GM21825 (cell line): ENCODE measurements around the gene YWHAB.
"Not testable (repeated sequence)": the region's sequence is repeated elsewhere in the genome, so short reads cannot be mapped to it uniquely, and the experiment has no call there.

Experiments
- ATAC-seq: cut with Tn5 transposase; IDR thresholded peaks from one replicate; pipeline ENCODE4 v1.9.1; 2021; ENCODE audit warnings: mild to moderate bottlenecking, moderate library complexity; ENCODE audit not compliant: unreplicated experiment

The YWHAB gene

DNA sequence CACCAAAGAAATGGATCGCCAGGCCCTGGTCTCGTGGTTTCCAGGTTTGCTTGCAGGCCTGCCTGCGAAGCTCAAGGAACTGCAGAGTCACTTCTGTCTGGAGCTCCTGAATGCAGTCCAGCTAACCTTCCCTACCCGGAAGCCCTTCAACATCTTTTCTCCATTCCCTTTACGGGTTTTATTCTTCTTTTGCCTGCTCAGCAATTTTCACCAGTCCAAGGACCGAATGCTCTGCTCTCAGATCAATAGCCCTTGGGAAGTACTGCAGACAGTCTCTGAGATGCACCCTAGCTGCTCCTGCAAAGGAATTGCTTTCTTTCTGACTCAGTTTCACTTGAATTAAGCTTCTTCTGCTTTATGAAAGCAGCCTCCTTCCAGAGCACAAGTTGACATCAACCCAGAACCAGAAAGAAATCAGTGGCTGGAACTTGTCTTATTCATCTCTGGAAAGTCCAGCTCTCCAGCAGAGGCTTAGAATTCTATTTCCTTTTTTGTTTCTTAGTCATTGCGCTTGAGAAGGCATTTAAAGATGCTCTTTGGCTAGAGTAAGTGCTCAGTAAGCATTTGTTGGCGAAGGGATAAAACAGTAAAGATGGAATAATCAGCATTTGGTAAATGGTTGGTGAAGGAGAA is 18.7 kb upstream of the YWHAB start:
- ATAC-seq, result no peak

DNA sequence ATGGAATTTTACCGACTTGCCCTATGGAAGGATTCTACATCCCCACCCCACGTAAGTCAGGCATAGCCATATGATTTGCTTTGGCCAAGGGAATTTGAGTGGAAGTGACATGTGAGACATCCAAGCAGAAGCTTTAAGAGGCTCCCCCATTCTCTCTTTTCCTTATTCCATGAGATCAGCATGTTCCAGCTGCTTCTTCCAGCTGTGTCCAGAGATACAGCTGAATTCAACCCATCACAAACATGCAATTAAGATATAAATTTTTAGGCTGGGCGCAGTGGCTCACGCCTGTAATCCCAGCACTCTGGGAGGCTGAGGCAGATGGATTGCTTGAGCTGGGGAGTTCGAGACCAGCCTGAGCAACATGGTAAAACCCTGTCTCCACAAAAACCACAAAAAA is 16.0 kb upstream of the YWHAB start:
- no peak for ATAC-seq

DNA sequence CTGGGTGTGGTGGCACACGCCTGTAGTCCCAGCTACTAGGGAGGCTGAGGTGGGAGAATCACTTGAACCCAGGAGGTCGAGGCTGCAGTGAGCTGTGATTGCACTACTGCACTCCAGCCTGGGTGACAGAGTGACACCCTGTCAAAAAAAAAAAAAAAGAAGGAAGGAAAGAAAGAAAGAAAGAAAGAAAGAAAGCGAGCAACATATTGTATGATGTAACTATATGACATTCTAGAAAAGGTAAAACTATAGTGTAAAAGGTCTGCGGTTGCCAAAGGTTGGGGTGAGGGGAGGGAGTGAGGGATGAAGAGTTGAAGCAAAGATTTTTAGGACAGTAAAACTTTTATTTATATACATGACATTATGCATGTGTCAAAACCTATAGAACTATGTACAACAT is 3.1 kb upstream of the YWHAB start:
- ATAC-seq, result not testable (repeated sequence)

DNA sequence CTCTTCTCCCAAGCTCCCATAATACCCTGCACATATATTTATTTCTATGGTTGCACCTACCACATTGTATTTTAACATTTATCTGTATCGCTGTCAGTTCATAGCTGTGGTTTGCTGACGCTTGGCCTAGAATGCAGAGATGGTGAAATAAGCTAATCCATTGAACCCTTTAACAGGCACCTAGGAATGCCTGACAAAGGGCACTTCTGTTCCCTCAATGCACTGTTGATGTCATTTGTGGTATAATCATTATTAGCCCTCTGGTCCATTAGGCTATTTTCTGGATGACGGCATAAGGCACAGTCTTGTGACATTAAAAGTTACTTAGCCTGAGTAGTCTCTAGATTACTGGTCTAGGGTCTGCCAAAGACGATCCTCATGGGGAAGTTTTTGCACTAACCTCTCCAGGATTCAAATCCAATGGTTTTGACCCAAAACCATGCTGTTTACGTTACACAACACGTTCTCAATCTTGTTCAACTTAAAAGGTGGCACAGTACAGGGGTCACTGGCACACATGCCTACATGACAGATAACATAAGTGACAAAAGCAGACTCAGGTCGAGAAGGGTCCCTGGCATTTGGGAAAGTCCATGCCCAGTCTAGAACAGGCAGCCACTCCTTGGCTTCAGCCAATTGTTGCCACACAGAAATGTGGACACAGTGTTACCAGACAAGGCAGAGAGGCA is 2.1 kb upstream of the YWHAB start:
- no peak for ATAC-seq

DNA sequence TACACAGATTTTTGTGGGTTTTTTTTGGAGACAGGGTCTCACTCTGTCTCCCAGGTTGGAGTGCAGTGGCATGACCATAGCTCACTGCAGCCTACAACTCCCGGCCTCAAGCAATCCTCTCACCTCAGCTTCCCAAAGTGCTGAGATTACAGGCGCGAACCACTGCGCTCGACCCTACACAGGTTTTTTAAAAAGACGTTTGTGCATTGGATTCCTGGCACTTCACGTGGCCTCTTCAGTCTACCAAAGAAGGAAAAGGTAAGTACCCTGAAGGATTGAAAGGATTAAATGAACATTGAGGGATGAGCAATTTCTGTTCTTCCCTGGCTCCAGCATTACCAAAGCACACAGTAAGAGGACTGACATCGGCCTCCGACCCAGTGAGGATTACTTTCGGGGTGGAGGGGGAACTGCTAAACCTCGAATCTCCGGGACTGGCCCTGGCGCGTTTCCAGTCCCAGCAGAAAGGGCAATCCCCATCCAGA is 556 bp upstream of the YWHAB start:
- ATAC-seq, result no peak

DNA sequence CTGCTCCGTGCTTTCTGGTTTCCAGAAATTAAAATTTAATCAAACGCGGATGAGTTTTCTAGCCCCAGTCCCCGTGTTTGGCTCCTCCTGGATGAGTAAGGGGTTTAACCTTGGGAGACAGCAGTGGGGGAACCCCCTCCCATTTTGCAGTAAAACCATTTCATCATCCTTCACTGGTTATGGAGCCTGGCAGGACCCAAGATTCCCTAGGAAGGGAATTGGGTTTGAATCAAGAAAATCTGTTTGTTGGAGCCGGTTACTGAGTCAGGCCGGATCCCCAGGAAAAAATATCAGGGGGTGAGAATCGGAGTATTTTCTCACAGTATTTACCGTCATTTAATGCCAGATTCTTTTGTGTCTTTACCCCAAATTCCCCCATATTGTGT is 754 bp downstream of the YWHAB start:
- no peak for ATAC-seq

DNA sequence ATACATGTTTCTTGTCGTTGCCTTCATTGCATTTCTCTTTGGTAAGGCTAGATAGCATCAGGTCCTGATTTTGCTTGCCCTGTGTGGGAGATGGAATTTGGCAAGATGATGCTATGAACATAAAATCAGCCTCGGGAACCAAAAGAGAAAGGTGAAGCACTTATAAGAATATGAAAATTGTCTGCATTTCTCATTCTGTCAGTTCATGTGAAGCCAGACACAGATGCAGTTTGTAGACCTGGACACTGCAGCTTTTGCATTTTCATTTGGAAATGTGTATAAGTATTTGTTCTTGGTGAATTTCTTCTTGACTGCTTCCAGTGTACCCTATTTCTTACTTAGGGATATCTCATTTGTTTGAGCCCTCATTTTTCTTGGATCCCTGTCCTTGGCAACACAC is 1.3 kb downstream of the YWHAB start:
- ATAC-seq, result no peak

DNA sequence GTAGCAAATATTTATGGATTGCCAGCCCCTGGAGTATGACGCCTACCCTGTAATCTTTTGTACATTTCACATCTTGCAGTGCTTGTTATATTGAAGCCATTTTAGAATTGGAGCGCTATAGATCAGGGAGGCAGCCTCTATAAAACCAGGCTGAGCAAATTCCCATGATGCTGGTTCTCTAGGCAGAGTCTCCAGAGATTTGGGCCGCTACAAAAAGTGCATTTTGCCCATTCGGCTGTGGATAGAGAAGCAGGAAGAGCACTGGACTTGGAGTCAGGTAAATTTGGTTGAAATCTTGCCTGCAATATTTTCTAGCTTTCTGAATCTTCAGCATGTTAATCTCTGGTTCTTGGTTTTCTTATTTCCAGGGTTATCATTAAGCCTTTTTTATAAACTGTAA is 2.0 kb downstream of the YWHAB start:
- no peak for ATAC-seq

DNA sequence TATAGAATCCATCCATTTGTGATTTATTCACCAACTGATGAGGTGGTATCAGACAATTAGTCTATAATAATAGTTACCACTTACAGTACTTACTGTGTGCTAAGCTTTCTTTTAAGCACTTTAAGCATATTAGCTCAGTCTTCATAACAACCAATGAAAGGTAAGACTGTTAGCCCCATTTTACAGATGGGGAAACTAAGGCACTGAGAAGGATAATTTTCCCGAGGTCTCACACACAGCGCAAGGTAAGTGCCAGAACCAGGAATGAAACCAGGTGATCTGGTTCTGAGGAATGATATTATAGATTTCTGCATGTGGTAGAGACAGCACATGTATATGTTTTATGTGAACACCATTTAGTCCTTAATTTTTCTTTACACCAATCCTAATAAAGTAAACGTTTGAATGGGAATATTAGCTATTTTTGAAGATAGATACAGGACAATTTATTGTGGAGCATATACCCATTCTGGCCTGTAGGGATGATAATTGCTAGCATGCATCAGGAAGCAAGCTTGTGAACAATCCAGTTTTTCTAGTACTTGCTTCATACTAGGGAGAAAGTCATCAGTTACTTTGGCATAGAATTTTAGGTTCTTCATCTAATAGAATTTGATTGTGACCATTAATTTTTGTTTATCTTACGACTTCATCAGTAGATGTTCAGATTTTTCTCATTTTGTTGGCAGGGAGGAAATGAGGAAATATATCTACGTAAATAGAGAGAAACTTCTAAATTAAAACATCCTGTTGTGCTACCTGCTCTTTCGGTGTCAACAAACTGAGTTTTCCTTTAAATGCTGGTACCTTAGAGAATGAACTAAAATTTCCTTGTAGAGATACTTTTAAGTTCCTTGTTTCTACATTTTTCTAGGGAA is 3.0 kb downstream of the YWHAB start:
- no peak for ATAC-seq

DNA sequence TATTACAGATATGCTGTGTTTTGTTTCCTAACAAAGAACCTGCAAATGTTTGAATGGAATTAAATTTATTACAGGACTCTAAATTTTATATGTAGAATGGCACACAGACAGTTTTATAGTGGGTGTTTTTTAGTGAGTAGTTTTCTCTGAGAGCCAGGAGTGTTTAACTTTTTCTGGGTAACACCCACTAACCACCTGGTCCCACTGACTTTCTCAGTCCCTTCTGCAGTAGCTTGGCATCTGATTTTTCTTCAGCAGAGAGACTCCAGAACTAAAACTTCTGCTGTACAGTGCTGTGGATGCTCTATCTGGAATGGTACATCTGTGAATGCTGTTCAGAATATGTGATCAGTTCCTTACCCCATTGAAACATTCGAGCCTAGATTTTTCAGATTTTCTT is 6.3 kb downstream of the YWHAB start:
- ATAC-seq, result no peak

DNA sequence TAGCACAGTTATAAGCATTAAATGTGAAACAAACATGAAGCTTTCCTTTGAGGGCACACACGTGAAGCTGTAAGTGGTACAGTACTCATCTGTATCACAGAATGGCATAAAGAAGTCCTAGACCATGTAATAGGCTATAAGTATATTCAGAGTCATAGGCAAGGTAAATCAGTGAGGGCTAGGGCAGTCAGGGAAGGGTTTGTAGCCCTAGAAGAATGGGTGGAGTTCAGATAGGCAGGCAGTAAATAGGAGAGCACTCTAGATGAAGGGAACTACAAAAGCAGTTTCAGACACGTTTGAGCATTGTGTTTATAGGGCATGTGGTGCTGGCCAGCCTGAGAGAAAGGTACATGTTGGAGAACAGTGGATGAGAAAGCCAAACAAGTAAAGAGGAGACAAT is 9.5 kb downstream of the YWHAB start:
- ATAC-seq, result no peak

DNA sequence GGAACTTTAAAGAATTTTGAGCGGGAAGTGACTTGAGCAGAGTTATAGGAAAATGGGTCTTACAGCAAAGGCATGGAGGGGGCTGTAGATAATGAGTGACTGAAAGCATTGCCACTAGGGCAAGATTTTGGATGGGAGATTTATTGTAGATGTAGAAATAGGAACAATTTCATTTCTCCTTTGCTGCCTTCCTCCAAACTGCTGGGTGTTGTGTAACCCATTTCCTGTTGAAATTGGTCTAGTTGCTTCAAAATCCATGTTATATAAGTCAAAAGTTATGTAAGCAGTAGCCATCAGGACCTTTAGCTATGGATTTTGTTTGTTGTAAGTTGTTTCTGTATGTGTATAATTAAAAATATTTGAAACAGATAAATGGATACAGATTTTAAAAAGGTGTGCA is 11.1 kb downstream of the YWHAB start:
- no peak for ATAC-seq

DNA sequence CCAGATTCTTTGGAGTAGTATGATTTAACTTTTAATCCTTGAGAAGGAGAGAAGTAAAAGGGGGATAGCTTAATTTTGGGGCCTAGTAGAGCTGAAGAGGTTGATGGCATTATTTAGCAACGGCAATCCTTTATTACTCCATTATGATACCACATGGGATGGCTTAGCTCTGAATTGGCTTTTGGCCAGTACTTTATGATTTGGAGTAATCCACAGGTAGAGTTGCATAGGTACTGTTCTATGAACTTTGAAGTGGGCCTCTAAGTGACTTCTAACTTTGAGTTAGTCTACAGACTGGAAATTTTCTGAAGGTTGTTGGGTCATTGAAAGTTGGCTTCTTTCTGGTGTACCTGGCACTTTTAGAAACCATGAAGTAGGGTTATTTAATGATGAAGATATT is 11.6 kb downstream of the YWHAB start:
- no peak for ATAC-seq

DNA sequence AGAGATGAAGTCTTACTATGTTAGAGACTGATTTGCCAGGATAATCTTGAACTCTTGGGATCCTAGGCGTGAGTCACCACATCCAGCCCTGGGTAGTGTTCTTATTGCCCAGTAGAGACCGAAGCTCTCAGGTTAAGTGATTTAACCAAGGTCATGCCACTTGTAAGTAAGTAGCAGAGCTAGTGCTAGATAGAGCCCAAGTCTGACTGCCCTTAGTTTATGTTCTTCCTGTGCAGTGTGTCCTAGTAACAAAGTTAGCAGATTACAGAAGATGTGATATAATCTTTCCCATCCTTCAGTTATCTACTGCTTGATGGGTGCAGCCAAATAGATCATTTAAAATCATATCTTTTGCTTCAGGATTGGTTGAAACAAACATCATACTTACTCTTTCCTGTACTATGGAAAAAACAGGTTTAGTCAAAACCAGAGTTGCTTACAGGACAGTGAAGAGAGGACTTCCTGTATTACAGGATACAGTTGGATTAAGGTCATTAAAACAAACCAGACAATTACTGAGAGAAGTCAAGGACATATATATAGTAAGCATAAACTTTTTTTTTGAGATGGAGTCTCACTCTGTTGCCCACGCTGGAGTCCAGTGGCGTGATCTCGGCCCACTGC is 14.8 kb downstream of the YWHAB start:
- no peak for ATAC-seq

DNA sequence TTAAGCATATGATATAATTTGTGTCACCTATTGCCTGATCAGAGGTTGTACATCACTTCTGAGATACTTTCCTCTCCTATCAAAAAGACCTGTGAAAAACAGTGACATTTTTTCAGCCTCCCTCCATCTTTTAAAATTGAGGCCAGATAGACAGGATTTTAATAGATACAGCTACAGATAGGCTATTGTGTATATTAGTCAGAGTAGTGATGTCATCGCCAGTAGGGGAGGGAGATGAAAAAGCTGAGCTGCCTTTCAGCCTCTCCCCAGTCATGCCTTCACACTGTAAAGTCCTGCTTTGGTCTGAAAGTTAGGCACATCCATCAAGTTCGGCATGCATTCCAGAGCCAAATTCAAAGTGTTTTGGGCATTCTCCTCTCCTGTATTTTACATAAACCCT is 16.5 kb downstream of the YWHAB start:
- no peak for ATAC-seq

DNA sequence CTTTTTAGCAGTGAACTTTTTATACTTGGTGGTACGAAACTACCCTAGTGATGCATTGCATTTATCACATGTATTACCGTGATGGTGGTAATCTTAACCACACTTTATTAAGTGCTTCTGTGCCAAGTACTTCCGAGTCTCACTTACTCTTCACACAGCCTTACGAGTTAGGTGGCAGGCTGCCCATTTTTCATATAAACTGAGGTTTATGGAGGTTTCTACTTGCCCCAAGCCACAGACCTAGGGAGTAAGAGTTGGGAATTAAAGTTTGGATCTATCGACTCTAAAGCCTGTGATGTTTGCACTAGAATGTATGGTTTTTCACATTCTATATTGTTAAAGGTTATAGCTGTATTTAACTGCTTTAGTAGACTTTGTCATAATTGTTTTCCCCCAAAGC is 18.9 kb downstream of the YWHAB start:
- no peak for ATAC-seq

DNA sequence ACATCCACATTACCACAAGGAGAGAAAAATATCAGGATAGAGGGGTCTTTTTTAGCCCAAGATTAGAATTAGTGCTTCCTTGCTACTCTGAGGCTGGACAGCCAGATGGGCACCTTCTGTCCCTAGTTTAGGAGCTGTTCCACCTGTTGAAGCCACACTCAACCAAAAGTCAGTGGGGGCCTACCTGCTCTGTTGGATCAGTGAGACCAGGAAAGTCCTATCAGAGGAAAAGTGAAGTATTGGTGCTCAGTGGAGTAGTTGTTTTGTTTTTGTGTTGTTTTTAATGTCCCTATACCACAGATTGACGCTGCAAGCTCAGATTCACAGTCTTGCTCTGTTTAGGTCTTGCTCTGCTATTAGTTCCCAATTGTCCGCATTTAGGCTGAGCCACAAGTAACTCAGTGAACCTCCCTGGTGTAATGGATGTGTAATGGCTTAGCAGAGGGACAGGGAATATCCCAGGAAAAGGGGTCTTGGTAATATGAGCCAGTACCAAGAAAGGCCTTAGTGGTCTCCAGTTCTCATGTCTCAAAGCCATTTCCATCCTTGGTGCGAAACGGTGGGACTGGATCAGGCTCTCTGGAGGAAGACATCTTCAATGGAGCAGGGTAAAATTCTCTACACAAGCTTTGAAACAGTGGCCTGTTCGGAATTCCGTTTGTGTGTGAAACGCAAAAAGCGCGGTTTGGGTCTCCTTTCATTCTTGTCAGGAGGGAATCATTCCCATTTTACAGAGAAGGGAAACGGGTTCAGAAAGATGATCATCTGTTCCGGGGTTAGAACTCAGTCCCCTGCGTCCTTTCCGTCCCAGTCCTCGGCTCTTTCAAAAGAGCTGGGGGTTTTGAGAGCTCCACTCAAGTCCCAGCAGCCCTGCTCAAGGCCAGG is 23.7 kb downstream of the YWHAB start:
- no peak for ATAC-seq

DNA sequence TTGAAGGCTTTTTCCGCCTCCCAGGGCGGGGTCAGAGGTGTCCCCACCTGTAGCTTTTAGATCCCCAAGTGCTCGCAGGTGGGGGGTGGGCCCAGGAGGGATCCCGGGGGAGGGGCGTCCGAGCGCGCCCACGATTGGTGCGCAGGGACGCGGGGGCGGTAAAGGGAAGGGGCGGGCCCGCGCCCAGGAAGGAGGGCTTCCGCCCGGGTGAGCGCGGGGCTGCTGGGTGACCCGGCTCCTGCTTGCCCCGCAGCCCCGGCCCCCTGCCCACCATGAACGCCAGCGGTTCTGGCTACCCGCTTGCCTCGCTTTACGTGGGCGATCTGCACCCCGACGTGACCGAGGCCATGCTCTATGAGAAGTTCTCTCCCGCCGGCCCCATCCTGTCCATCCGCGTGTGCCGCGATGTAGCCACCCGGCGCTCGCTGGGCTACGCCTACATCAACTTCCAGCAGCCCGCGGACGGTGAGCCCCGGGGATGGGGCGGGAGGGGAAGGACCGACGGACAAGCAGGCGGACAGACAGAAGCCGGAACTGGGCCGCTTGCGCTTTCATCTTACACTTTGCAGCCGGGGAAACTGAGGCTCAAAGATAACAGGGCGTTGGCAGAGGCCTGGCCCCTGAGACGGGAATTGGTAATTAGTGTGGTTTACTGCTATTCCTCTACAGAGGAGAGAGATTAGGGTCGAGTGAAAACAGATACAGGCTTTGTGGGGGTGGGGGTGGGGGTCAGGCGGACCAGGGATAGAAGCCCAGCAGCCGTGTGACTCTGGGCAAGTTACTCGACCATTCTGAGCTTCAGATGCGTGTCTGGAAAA is 24.6 kb downstream of the YWHAB start, which contains the start of gene PABPC1L:
Gene PABPC1L, plus strand, starts transcription at position 189 of the 818 bp plus-strand sequence. Its CDS starts 84 bp downstream, at position 273.
- peak; percentile 80 for ATAC-seq

DNA sequence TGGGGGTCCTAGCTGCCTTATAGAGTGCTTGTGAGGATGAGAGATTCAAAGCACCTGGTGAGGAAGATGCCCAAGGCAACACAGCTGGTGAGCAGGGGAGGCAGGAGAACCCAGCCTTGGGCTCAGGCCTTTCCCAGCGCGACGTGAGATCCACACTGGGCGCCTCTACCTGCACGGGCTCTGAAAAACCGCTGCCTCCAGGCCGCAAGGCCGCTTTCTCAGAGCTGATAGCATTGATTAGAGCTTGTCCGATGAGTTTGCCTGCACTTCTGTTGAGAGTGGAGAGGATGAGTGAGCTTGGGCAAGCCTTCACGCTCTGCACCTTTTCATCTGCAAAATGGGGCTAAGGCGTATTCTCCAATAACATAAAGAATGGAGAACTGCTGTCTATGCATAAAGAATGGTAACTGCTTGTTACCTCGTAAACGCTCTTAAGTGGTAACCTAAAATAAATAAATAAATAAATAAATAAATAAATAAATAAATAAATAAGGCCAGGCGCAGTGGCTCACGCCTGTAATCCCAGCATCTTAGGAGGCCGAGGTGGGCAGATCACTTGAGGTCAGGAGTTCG is 25.3 kb downstream of the YWHAB start:
- ATAC-seq, result no peak
